GM12891 (cell line): ENCODE data around the gene CENPU.
A peak's percentile ranks its signal among the peaks of the same experiment; 100 is the strongest.
"Not testable (repeated sequence)": the region's sequence is repeated elsewhere in the genome, so short reads cannot be mapped to it uniquely, and the experiment has no call there.

Experiments used
- DNase-seq: peaks from one replicate; pipeline ENCODE4 v3.0.0; 2011; ENCODE audit warnings: low spot score; ENCODE audit not compliant: insufficient read length
- FAIRE-seq: peaks from 2 replicates; lab custom pipeline; 2011; peaks lifted over from hg19 to GRCh38; lab: Jason Lieb, UNC
- PAX5 ChIP-seq: IDR thresholded peaks from 2 replicates; pipeline ENCODE4 v1.6.1; 2011; ENCODE audit warnings: low read length, moderate library complexity, mild to moderate bottlenecking; ENCODE audit not compliant: insufficient read depth, severe bottlenecking
- POLR2A ChIP-seq: IDR thresholded peaks from 2 replicates; pipeline ENCODE4 v1.6.1; 2011; ENCODE audit warnings: low read depth, low read length, control low read depth
- POLR2AphosphoS5 ChIP-seq: IDR thresholded peaks from 2 replicates; pipeline ENCODE4 v1.6.1; 2011; ENCODE audit warnings: low read depth, low read length, control low read depth
- POU2F2 ChIP-seq: IDR thresholded peaks from 2 replicates; pipeline ENCODE4 v1.6.1; 2011; ENCODE audit warnings: low read depth, mild to moderate bottlenecking, control low read depth, low read length, moderate library complexity
- SPI1 ChIP-seq: IDR thresholded peaks from 2 replicates; pipeline ENCODE4 v1.6.1; 2011; ENCODE audit warnings: low read depth, low read length, control low read depth
- TAF1 ChIP-seq: IDR thresholded peaks from 2 replicates; pipeline ENCODE4 v1.6.1; 2011; ENCODE audit warnings: low read depth, low read length, control low read depth

CENPU gene

GRCh38 chr4:184668096-184668495 is 65.8 kb downstream of the CENPU start:
- peak; percentile 13 for FAIRE-seq
- DNase-seq, result no peak
- TF ChIP-seq PAX5, result no peak
- no peak for TF ChIP-seq POLR2AphosphoS5
- no peak for TF ChIP-seq POU2F2
- TF ChIP-seq SPI1, result no peak
- no peak for TF ChIP-seq TAF1
- no peak for TF ChIP-seq POLR2A

GRCh38 chr4:184666670-184667069 is 67.2 kb downstream of the CENPU start:
- DNase-seq, result no peak
- no peak for FAIRE-seq

GRCh38 chr4:184664445-184665210 is 69.3 kb downstream of the CENPU start:
- no peak for TF ChIP-seq SPI1
- no peak for TF ChIP-seq POLR2A
- TF ChIP-seq POU2F2, result no peak
- TF ChIP-seq POLR2AphosphoS5, result no peak
- no peak for TF ChIP-seq PAX5
- FAIRE-seq (peak; percentile 55), DNase-seq (no peak)

More at GRCh38 chr4:184666670-184667069, 67.2 kb downstream of the CENPU start:
- no peak for TF ChIP-seq SPI1
- no peak for TF ChIP-seq POU2F2
- no peak for TF ChIP-seq PAX5
- TF ChIP-seq POLR2A, result no peak
- no peak for TF ChIP-seq POLR2AphosphoS5
- TF ChIP-seq TAF1, result no peak

GRCh38 chr4:184662236-184662635 is 71.7 kb downstream of the CENPU start:
- FAIRE-seq (no peak), DNase-seq (no peak)
- TF ChIP-seq POLR2AphosphoS5, result no peak
- TF ChIP-seq POU2F2, result no peak
- no peak for TF ChIP-seq TAF1
- TF ChIP-seq SPI1, result no peak

GRCh38 chr4:184660978-184661377 is 72.9 kb downstream of the CENPU start:
- DNase-seq (no peak), FAIRE-seq (no peak)

GRCh38 chr4:184657820-184658219 is 76.1 kb downstream of the CENPU start:
- not testable (repeated sequence) for DNase-seq, FAIRE-seq

More at GRCh38 chr4:184660978-184661377, 72.9 kb downstream of the CENPU start:
- no peak for TF ChIP-seq TAF1
- TF ChIP-seq SPI1, result no peak
- TF ChIP-seq POLR2A, result no peak
- no peak for TF ChIP-seq POLR2AphosphoS5
- TF ChIP-seq POU2F2, result no peak
- TF ChIP-seq PAX5, result no peak

GRCh38 chr4:184657144-184657543 is 76.8 kb downstream of the CENPU start:
- FAIRE-seq, result no peak
- no peak for DNase-seq
- TF ChIP-seq PAX5 (no peak), POLR2A (no peak), POU2F2 (no peak), SPI1 (no peak; the same call in 1 of the 2 replicates), POLR2AphosphoS5 (no peak), TAF1 (no peak)

GRCh38 chr4:184655889-184656869 is 77.7 kb downstream of the CENPU start:
- FAIRE-seq, result peak; percentile 52
- no peak for DNase-seq
- no peak for TF ChIP-seq TAF1
- TF ChIP-seq SPI1, result no peak
- no peak for TF ChIP-seq POLR2A
- TF ChIP-seq PAX5, result no peak
- no peak for TF ChIP-seq POU2F2
- no peak for TF ChIP-seq POLR2AphosphoS5

- FAIRE-seq, result no peak
- TF ChIP-seq POU2F2, result no peak
- no peak for DNase-seq
Measured at GRCh38 chr4:184653650-184654049, 80.2 kb downstream of the CENPU start.

GRCh38 chr4:184652681-184653080 is 81.2 kb downstream of the CENPU start:
- FAIRE-seq, DNase-seq: not testable (repeated sequence)
